ENCODE results near the gene PAF1.

DNA sequence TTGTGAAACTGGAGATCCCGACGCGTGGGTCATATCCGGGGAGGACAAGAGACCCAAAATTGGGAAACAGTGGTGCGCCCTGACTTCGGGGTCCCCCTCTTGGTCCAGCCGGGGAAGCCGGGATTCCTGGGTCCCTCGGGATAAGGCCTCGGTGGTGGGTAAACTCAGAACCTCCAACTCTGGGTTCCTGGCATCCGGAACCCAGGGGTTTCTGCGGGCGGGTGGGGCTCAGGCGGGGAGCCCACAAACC is 16.4 kb upstream of the PAF1 start:
- TF ChIP-seq, protein P1, sequence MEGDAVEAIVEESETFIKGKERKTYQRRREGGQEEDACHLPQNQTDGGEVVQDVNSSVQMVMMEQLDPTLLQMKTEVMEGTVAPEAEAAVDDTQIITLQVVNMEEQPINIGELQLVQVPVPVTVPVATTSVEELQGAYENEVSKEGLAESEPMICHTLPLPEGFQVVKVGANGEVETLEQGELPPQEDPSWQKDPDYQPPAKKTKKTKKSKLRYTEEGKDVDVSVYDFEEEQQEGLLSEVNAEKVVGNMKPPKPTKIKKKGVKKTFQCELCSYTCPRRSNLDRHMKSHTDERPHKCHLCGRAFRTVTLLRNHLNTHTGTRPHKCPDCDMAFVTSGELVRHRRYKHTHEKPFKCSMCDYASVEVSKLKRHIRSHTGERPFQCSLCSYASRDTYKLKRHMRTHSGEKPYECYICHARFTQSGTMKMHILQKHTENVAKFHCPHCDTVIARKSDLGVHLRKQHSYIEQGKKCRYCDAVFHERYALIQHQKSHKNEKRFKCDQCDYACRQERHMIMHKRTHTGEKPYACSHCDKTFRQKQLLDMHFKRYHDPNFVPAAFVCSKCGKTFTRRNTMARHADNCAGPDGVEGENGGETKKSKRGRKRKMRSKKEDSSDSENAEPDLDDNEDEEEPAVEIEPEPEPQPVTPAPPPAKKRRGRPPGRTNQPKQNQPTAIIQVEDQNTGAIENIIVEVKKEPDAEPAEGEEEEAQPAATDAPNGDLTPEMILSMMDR (IDR thresholded peaks at IDR 0.05), result no peak
- TF ChIP-seq POLR2A (IDR thresholded peaks at IDR 0.05) (no peak), POLR2AphosphoS5 (IDR thresholded peaks at IDR 0.05) (no peak)

Data from breast epithelium (tissue), 3 donors.